ENCODE results near the gene FABP2.
"Not testable (repeated sequence)": the region's sequence is repeated elsewhere in the genome, so short reads cannot be mapped to it uniquely, and the experiment has no call there.

Gene FABP2

DNA sequence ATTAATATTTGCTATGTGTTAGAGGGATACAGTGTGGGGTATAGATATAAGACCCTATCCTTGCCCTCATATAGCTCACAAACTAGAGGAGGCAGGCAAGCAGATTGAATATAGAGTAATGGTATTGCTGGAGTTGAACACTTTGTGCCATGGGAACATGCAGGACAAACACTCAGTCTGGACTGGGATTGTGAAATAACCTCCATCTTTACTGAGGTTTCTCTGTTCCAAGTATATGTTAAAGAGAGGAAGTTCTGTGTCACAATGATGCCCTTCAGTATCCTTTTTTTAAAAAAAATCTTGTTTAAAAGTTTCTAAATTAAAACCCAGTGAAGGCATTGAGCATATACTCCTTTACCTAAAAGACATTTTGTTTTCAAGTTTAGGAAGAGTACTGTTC lies 8.7 kb downstream of the FABP2 start:
- in situ Hi-C loops (cut with MboI; ENCODE audit: low sequenced_read_pairs), result no loop called here

DNA sequence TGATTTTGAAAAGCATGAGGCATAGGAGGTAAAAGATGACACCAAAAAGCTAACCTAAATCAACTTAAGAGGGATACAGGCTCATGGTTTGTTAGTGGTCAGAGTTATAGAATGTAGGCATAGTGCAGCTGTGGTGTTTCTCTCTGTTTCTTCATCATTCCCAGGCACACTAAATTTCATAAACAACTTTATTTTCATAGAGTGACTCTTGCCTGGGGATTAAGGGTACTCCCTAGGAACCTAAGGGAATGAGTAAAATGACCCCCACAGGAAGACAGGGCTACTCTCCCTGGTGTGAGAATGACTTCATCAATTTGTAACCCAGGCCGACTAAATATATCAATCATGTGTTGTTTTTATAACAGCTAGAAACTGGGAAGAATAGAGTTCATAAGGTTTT lies 11.1 kb downstream of the FABP2 start:
- in situ Hi-C loops (cut with MboI; ENCODE audit: low sequenced_read_pairs), result no loop called here

DNA sequence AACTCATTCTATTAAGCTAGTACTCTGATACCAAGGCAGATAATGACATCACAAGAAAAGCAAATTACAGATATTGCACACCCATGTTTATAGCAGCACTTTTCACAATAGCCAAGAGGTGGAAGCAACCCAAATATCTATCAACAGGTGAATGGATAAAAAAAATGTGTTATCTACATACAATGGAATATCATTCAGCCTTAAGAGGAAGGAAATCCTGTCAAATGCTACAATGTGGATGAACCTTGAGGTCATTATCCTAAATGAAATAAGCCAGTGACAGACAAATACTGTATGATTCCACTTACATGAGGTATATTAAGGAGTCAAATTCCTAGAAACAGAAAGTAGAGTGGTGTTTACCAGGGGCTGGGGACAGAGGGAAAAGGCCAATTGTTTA lies 14.3 kb downstream of the FABP2 start:
- in situ Hi-C loops (cut with MboI; ENCODE audit: low sequenced_read_pairs), result no loop called here

DNA sequence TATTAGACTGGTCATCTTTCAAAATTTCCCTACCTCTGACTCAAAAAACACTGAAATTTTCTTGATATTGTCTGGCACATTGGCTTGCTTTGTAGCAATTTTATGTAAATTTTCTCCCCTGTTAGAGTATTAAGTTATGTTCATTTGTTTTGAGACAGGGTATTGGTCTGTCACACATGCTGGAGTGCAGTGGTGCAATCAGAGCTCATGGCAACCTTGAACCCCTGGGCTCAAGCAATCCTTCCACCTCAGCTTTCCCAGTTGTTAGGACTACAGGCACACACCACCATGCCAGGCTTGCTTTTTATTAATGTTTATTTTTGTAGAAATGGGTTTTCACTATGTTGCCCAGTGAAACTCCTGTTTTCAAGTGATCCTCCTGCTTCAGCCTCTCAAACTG lies 17.5 kb downstream of the FABP2 start:
- in situ Hi-C loops (cut with MboI; ENCODE audit: low sequenced_read_pairs), result no loop called here

DNA sequence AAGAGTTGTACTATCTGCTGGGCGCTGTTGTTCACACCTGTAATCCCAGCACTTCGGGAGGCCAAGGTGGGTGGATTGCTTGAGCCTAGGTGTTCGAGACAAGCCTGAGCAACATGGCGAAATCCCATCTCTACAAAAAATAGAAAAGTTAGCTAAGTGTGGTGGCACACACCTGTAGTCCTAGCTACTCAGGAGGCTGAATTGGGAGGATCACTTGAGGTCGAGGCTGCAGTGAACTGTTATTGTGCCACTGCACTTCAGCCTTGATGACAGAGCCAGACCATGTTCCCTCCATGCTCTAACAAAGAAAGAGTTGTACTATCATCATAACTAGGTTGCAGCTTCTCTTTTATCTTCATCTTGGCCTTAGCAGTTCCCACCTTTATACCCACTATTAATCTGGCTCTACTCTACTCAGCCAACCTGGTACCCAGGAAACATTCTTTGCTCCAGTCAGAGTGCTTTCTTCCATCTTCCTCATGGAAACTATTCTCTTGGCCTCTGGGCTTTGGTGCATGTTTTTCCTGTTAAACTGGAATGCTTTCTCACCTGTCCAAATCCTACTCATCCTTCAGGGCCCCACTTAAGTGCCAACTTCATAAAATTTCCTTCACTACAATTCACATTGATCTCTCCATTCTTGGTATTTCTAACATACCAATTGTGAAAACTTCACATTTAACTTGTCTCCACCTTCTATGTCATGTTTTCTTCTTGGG lies 18.2 kb downstream of the FABP2 start:
- in situ Hi-C loops (cut with MboI; ENCODE audit: low sequenced_read_pairs), result no loop called here

DNA sequence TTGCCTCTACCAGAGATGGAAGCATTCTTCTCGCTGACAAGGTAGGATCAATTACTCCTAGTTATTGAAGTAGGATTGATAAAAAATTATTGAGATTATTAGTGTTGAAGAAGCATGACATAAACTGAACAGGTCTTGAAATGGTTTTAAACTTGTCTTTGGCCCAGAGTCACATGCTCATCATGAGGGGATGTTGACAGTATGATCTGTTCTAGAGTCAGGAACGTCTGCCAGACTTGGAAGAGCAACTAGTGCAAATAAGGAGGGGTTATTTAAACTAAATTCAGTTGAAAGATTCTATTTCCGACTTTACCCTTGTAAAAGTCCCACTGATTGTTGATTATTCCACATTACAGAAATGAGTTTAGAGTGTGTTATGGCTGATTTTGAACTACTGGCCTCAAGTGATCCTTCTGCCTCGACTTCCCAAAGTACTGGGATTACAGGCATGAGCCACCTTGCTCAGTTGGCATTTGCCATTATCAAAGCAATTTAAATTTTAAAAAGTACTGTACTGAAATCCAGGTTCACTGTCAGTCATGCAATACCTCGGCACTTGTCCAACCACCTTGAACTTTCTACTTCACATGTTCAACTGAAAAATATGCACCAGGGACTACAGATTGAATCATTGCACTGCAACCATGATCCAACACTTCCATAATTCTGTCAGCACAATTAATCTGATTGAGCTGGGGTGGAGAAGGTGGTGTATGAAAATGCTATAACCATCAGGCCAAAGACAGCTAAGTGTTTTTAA lies 19.7 kb downstream of the FABP2 start:
- in situ Hi-C loops (cut with MboI; ENCODE audit: low sequenced_read_pairs), result no loop called here

DNA sequence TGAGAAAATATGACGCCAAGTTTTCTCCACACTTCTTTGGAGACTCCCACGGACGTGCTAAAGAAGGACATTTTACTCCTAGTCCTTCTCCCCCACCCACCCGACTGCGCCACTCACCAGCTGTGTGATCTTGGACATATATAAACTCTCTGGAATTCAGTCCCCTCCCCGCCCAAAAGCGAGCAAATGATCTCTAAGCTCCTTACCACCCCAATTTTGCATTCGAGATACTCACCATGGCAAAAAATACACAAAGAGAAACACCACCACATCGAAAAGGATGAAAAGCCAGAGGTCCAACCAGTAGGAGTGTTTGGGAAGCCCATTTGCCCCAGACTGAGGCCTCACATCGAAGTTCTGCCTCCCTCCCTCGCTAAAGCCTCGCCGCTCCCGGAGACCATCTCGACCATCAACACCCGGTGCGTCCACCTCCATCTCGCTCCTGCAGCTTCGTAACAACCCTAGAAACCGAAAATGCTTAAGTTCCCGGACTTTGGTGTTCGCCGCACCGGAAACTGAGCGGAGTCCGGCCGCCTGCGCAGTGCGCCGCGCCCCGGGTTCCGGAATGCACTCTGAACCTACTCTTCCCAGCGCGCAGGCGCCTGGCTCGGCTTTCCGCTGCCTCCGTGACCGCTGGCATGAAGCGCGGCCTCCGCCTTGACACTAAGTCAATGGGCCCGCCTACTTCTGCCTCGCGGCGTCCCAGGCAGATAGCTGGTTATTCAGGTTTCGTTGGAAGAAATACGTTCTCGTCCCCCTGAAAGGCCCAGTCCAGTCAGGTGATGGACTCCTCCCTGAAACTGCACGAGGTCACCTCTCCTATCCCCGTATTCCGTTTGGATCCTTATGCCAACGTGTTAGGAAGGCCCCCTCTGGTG lies 21.6 kb downstream of the FABP2 start:
- in situ Hi-C loops (cut with MboI; ENCODE audit: low sequenced_read_pairs), result no loop called here

DNA sequence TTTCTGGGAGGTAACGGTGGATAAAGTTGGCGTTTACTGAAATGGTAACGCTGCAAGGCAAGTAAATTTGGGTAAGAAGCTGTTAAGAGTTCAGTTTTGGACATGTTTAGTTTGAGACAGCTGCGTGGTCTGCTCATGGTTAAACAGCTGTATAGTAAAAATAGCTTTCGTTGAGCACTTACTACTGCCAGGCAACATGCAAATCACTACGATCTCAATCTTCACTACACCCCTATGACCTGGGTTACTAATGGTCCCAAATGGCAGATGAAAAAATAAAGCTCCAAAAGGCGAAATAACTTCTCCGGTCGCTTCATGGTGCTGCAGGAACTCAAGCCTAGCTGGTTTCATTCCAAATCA lies 22.2 kb downstream of the FABP2 start:
- in situ Hi-C loops (cut with MboI; ENCODE audit: low sequenced_read_pairs), result no loop called here

DNA sequence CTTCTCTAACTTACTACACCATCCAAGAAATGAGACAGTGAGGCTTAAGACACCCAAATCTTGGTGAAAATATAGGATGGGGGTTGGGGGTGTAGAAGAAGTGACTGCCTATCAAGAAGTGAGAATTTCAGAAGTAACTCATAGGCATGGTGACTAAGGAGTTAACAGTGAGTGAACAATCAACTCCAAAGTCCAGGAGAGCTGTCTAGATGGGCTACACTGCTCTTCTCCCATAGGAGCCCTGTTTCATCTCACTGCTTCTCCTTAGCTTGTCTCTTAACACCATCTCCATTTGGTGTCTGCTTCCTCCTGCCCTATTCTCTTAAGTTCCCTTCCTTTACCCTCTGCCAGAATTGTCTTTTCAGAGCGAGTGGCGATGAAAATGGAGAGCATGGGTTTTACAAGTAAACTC lies 22.7 kb downstream of the FABP2 start:
- in situ Hi-C loops (cut with MboI; ENCODE audit: low sequenced_read_pairs), result no loop called here

DNA sequence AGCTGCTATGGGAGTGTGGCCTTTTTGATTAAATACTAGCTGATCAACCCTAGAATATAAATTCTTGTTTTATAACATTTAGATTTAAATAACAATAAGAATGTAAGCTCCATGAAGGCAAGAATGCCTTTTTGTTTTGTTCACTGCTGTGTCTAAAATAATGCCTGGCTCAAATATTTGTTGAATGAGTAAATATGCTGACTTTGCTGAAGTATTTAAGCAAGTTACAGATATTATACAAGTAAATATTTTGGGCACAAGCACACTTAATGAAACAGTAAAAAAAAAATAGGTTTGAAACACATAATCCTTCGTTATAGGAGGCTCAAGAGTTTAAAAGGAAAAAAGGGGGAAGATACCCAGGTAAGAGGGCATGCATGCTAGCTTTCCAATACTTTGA lies 24.1 kb downstream of the FABP2 start:
- in situ Hi-C loops (cut with MboI; ENCODE audit: low sequenced_read_pairs), result no loop called here

DNA sequence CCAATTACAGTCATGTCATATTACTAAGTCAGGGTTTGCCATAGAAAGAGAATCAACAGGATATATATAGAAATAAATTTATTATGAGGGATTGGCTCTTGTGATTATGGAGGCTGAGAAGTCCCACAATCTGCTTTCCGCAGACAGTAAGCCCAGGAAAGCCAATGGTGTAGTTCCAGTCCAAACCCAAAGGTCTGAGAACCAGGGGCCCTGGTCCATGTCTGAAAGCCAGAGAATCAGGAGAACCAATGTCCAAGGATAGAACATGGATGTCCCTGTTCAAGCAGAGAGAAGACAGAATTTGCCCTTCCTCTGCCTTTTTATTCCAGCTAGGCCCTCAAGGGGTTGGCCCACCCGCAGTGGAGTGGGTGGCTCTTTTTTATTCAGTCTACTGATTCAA lies 25.6 kb downstream of the FABP2 start:
- in situ Hi-C loops (cut with MboI; ENCODE audit: low sequenced_read_pairs), result no loop called here

DNA sequence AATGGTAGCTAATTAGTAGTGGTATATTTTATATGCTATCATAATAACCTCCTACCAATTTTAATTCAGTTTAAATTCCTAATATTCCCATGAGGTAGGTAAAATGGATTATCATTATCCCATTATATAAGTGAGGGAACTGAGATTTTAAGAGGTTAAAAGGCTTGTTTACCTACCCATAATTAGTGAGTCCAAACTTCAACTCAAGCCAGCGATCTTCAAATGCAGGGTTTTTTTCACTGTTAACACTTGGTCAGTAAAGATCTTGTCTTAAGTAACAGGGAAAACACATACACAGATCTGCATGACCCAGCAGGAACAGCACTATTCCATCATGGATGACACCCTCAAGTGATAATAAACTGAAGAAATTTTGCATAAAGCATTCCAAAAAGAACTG lies 31.3 kb downstream of the FABP2 start:
- in situ Hi-C loops (cut with MboI; ENCODE audit: low sequenced_read_pairs), result no loop called here

DNA sequence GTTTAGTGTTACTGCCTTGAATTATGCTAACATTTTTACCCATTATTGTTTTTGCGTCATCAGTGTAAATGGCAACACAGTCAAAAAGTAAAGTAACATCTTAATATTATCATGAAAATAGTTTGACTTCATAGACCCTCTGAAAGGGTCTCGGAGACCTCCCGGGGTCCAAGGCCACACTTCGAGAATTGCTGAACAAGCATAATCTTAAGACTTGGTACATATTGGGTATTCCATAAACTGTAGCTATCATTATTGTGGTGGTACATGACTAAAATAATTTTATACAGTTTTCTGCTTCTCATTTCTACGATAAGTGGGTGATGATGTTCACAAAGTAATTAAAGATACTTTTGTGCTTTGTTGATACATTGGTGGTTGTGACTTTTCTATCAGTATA lies 32.6 kb downstream of the FABP2 start:
- in situ Hi-C loops (cut with MboI; ENCODE audit: low sequenced_read_pairs), result no loop called here

DNA sequence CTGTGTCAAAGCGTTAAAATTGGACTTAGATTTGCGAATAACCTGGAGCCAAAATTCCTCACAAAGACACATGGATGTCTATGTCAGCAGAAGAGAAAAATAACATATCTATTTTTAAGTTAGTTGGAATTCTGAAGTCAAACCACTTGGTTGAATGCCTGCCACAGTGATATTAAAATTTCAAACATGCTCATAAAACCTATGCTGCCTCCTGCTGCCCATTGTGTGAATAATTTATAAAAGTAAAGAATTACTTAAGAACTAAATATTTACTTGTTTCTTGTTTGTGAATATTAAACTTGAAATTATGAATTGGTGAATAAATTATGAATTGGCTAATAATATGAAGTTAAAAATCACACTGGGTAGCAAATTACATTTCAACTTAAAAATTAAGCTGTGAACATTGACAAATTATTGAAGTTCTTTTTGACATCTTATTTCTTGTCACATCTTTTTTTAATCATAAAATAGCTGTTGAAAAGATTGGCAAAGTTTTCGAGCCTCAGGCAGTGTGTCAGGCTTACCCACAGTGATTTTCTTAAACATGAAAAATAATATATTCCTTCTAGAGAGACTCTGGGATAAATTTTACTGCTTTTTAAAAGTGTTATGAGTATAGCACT lies 35.4 kb downstream of the FABP2 start:
- in situ Hi-C loops (cut with MboI; ENCODE audit: low sequenced_read_pairs), result no loop called here

DNA sequence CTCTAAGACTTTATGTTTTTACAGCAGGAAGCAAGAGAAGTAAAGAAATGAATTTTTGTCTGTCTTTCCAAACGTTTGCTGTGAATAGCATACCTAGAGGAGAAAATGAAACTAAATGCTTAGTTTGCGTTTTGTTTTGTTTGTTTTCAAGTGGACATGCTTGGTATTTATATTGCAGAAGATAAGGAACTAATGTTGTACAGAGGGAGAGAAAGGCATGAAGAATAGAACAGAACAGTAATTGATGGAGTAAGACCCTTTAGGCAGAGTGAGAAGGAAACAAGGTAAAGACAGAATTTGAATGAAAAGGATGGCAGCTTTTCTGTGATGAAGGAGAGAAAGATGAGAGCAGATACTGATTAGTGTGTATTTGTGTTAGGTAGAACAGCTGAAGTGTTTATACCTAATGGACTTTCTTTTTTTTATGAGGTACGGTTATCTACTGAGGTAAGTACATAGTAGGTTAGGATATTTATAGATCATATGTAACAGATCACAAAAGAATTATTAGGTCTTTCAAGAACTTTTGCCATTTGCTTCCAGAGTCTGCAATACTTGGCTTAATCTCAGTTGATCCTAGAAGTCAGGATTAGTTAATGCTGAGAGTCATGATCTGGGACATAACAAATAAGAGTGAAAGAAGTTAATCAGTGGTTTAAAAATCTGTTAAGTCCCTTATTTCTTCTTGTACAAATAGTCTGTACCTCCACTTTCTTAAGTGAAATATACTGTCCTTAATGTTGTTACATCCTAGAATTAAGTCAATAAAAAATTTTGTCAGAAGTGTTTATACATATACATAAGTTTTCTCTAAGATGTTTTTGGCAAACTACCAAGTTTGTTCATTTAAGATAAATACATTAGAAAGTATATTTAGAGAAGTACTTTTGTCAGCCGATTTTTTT lies 36.8 kb downstream of the FABP2 start:
- in situ Hi-C loops (cut with MboI; ENCODE audit: low sequenced_read_pairs), result no loop called here

DNA sequence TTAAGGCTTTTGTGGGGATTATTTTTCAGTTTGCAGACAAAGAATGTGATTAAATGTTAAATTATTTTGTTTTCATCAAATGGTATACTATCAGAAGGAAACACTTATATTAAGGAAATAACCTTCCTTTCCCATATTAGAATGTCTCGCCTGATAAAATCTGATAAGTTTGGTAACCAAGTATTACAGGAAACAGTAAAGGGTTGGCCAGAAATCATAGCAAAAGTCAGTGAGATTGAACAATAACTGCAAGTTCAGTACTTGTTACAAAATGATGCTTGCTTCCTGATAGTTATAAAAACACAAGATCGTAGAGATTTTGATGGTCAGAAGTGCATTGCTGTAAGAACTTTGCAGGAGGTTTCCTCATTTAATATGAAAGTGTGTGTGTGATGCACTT lies 40.5 kb downstream of the FABP2 start:
- in situ Hi-C loops (cut with MboI; ENCODE audit: low sequenced_read_pairs), result no loop called here

DNA sequence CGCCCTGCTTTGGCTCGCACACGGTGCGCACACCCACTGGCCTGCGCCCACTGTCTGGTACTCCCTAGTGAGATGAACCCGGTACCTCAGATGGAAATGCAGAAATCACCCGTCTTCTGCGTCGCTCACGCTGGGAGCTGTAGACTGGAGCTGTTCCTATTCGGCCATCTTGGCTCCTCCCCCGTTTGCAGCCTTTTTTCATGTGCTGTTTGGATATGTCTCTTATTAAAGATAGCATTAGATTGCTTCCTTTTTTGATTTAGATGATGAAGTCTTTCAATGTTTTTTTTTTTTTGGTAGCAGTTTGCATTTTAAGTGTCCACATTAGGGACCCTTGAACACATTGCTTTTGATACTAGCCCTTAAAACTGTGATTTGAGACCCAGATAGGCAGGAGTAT lies 42.0 kb downstream of the FABP2 start:
- in situ Hi-C loops (cut with MboI; ENCODE audit: low sequenced_read_pairs), result not testable (repeated sequence)

DNA sequence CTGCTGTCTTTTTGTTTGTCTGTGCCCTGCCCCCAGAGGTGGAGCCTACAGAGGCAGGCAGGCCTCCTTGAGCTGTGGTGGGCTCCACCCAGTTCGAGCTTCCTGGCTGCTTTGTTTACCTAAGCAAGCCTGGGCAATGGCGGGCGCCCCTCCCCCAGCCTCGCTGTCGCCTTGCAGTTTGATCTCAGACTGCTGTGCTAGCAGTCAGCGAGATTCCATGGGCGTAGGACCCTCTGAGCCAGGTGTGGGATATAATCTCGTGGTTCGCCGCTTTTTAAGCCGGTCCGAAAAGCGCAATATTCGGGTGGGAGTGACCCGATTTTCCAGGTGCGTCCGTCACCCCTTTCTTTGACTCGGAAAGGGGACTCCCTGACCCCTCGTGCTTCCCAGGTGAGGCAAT lies 42.4 kb downstream of the FABP2 start:
- in situ Hi-C loops (cut with MboI; ENCODE audit: low sequenced_read_pairs), result not testable (repeated sequence)

DNA sequence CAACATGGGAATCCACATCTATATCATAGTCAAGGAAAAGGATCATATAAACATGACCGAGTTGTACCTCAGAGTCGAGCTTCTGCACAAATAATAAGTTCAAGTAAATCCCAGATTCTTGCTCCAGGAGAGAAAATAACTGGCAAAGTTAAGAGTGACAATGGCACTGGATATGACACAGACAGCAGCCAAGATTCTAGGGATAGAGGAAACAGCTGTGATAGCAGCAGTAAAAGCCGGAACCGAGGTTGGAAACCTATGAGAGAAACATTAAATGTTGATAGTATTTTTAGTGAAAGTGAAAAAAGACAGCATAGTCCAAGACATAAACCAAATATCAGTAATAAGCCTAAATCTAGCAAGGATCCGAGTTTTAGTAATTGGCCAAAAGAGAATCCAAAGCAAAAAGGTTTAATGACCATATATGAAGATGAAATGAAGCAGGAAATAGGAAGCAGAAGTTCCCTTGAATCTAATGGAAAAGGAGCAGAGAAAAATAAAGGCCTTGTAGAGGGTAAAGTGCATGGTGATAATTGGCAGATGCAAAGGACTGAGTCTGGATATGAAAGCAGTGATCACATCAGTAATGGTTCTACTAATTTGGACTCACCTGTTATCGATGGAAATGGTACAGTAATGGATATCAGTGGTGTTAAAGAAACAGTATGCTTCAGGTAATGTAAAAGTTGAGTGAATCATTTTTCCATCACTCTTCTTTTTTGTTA lies 50.4 kb downstream of the FABP2 start:
- in situ Hi-C loops (cut with MboI; ENCODE audit: low sequenced_read_pairs), result no loop called here

DNA sequence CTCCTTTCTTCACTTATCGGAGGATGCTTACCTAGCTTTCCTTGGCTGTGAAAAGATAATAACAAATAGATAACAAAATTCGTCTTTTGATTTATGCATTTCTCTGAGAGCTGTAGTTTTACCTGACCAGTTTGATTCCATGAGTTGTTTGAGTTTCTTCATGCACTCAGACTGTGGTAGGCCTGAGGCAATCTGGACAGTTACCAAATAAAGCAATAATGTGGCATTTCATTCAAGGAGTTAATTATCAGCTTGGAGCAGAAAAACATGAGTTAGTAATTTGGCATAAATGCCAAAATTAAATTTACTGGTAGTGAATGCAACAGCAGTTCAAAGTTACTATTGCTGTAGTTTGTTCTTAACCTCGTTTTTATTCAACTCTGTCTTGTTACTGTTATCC lies 53.5 kb downstream of the FABP2 start:
- in situ Hi-C loops (cut with MboI; ENCODE audit: low sequenced_read_pairs), result no loop called here
